ENCODE measurements around the gene ZFP36L1.
"Not testable (repeated sequence)": the region's sequence is repeated elsewhere in the genome, so short reads cannot be mapped to it uniquely, and the experiment has no call there.

ZFP36L1 gene

GRCh38 chr14:68766299-68767247 is 26.3 kb downstream of the ZFP36L1 start:
- TF ChIP-seq, protein P1, sequence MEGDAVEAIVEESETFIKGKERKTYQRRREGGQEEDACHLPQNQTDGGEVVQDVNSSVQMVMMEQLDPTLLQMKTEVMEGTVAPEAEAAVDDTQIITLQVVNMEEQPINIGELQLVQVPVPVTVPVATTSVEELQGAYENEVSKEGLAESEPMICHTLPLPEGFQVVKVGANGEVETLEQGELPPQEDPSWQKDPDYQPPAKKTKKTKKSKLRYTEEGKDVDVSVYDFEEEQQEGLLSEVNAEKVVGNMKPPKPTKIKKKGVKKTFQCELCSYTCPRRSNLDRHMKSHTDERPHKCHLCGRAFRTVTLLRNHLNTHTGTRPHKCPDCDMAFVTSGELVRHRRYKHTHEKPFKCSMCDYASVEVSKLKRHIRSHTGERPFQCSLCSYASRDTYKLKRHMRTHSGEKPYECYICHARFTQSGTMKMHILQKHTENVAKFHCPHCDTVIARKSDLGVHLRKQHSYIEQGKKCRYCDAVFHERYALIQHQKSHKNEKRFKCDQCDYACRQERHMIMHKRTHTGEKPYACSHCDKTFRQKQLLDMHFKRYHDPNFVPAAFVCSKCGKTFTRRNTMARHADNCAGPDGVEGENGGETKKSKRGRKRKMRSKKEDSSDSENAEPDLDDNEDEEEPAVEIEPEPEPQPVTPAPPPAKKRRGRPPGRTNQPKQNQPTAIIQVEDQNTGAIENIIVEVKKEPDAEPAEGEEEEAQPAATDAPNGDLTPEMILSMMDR (IDR thresholded peaks at IDR 0.05; ENCODE audit: low read depth, low read length): no peak
- H3K4me1 ChIP-seq: peaks cover 16% of the 10 kb centered on the region
- no peak overlapping the region for H3K4me3 ChIP-seq (ENCODE audit: low read depth, low read length)
- no peaks in the 10 kb centered on the region for H3K27me3 ChIP-seq
- no peak for DNase-seq
- H3K36me3 ChIP-seq: no peaks in the 10 kb centered on the region
- H3K9me3 ChIP-seq: no peaks in the 10 kb centered on the region

GRCh38 chr14:68763843-68764242 is 29.0 kb downstream of the ZFP36L1 start:
- DNase-seq; H3K9me3 ChIP-seq; H3K36me3 ChIP-seq; H3K4me3 ChIP-seq (ENCODE audit: low read depth, low read length); H3K27me3 ChIP-seq: not testable (repeated sequence)
- peaks cover 16% of the 10 kb centered on the region for H3K4me1 ChIP-seq

DNA sequence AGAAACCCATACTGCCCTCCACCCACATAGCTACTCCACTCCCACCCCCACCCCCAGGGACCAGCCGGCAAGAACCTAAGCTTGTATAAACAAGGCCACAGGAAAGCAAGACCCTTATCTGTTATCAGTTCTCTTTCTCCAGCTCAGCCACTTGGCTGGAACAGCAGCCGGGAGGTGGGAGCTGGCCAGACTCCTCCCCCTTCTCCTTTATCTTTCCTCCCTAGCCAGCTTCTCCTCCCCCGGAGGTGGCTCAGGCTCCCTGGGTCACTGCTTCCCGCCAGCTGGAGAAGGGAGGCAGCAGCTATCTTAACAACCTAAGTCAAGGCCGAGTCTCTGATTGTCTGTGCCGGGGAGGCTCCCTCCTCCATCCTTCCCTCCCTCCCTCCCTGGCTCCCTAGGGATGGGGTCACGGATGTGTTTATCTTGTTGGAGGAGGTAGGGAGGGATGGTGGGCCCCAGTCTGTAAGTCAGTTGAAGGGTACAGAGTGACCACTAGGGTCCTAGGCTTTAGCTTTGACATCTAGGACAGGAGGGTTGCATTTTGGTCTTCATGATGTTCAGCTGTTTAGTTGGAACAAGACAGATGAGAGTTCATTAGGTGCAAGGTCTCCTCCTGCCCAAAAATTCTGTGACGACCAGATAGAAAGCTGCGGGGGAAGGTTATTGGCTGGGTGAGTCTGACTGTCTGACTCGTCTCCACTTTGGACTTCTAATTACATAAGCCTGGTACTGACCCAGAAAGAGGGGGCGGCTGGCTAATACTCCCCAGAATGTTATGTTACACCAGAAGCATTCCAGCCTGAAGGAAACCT is 29.7 kb downstream of the ZFP36L1 start:
- Histone ChIP-seq H3K4me3 (ENCODE audit: low read depth, low read length) (peak overlapping the region; percentile 7; the same call in 1 of the 2 replicates), H3K36me3 (no peaks in the 10 kb centered on the region), H3K27me3 (no peaks in the 10 kb centered on the region), H3K4me1 (peaks cover 16% of the 10 kb centered on the region), H3K9me3 (no peaks in the 10 kb centered on the region)
- DNase-seq: peak; percentile 87
- TF ChIP-seq, protein P1 (IDR thresholded peaks at IDR 0.05; ENCODE audit: low read depth, low read length): peak; percentile 28

DNA sequence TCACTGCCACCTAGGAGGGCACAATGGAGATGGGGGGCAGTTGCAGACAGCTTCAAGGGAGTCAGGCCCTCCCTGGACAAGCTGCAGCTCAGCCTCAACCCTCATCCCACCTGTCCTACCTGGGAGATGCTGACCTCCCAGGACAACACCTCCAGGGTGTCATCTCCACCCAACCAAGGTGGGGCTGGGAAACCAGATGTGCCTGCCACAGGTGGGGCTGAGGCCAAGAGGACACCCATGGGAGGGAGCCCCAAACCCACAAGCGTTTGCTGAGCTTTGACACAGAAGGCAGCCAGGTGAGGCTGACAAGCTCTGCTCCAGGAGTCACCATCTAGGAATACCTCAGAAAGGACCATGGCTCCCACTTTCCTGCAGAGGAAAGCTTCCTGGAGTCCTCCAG is 31.5 kb downstream of the ZFP36L1 start:
- H3K4me3 ChIP-seq (ENCODE audit: low read depth, low read length): no peak overlapping the region
- H3K36me3 ChIP-seq: no peaks in the 10 kb centered on the region
- no peak for DNase-seq
- peaks cover 16% of the 10 kb centered on the region for H3K4me1 ChIP-seq
- H3K27me3 ChIP-seq: no peaks in the 10 kb centered on the region
- TF ChIP-seq, protein P1 (IDR thresholded peaks at IDR 0.05; ENCODE audit: low read depth, low read length): no peak
- H3K9me3 ChIP-seq: no peaks in the 10 kb centered on the region

GRCh38 chr14:68760761-68761160 is 32.1 kb downstream of the ZFP36L1 start:
- no peak for DNase-seq
- TF ChIP-seq, protein P1 (IDR thresholded peaks at IDR 0.05; ENCODE audit: low read depth, low read length): no peak
- Histone ChIP-seq H3K4me1 (peaks cover 16% of the 10 kb centered on the region), H3K4me3 (ENCODE audit: low read depth, low read length) (no peak overlapping the region), H3K36me3 (no peaks in the 10 kb centered on the region), H3K9me3 (no peaks in the 10 kb centered on the region), H3K27me3 (no peaks in the 10 kb centered on the region)

- H3K4me3 ChIP-seq (ENCODE audit: low read depth, low read length): no peak overlapping the region
- H3K36me3 ChIP-seq: no peaks in the 10 kb centered on the region
- peaks cover 16% of the 10 kb centered on the region for H3K4me1 ChIP-seq
- TF ChIP-seq, protein P1 (IDR thresholded peaks at IDR 0.05; ENCODE audit: low read depth, low read length): no peak
- no peaks in the 10 kb centered on the region for H3K9me3 ChIP-seq
- no peak for DNase-seq
- H3K27me3 ChIP-seq: no peaks in the 10 kb centered on the region
Observed at GRCh38 chr14:68759937-68760336, 32.9 kb downstream of the ZFP36L1 start.
